SK-N-MC (cell line): ENCODE measurements around the gene SLC6A15.

Experiments
- EZH2 ChIP-seq: fragments of 200-600 bp; sonication (generic); IDR thresholded peaks from one replicate; pipeline ENCODE4 v1.6.1; 2017; ENCODE audit warnings: antibody characterized with exemption
- POLR2AphosphoS5 ChIP-seq: IDR thresholded peaks from 2 replicates; pipeline ENCODE4 v1.6.1; 2012; ENCODE audit warnings: mild to moderate bottlenecking, low read depth, low read length, borderline replicate concordance

DNA sequence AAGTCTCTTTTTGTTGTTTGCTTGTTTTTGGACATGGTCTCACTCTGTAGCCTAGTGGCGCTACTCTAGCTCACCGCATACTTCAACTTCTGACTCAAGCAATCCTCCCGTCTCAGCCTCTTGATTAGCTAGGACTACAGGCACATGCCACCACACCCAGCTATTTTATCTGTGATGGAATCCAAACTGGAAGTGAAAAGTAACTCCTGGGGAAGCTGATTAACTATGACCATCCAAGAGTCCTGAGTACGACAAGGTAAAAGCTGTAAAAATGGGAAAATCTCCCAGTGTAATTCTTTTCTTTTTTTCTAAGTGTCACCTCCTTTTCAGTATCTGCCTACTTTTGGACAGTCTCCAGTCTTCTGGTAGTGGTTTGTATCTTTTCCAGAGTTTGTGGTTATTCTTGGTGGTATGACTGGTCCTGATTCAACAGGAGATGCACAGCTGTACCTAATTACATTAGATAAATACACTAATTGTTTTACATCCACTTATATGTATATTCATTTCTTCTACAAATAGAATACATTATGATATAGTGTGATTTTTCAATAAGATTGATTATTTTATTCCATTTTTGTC lies 97.8 kb downstream of the SLC6A15 start:
- TF ChIP-seq POLR2AphosphoS5, result no peak
- TF ChIP-seq EZH2, result no peak
